Measurements from ENCODE around the gene HS2ST1.
A peak's percentile ranks its signal among the peaks of the same experiment; 100 is the strongest.
"Not testable (repeated sequence)": the region's sequence is repeated elsewhere in the genome, so short reads cannot be mapped to it uniquely, and the experiment has no call there.

HS2ST1 gene

DNA sequence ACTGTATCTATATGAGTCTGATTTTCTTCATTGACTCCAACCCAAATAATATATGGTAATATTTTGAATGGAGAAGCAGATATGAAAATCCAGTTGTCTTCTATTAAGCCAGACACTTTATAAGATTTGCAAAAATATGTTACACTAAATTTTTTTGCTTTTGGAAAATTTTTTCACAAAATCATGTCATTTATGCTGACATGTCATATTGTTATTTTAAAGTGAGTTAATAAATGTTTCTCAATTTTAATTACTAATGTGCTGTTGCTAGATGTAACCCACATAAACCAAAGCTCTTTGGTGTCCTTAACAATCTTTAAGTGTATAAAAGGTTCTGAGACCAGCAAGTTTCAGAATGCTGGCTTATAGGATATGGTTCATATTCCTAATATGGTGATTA is 142.5 kb downstream of the HS2ST1 start:
- TF ChIP-seq, protein P1, sequence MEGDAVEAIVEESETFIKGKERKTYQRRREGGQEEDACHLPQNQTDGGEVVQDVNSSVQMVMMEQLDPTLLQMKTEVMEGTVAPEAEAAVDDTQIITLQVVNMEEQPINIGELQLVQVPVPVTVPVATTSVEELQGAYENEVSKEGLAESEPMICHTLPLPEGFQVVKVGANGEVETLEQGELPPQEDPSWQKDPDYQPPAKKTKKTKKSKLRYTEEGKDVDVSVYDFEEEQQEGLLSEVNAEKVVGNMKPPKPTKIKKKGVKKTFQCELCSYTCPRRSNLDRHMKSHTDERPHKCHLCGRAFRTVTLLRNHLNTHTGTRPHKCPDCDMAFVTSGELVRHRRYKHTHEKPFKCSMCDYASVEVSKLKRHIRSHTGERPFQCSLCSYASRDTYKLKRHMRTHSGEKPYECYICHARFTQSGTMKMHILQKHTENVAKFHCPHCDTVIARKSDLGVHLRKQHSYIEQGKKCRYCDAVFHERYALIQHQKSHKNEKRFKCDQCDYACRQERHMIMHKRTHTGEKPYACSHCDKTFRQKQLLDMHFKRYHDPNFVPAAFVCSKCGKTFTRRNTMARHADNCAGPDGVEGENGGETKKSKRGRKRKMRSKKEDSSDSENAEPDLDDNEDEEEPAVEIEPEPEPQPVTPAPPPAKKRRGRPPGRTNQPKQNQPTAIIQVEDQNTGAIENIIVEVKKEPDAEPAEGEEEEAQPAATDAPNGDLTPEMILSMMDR (IDR thresholded peaks at IDR 0.05), result no peak
- Histone ChIP-seq H3K4me3 (no peak overlapping the region), H3K27ac (no peak overlapping the region)
- DNase-seq (ENCODE audit: low spot score), result no peak

DNA sequence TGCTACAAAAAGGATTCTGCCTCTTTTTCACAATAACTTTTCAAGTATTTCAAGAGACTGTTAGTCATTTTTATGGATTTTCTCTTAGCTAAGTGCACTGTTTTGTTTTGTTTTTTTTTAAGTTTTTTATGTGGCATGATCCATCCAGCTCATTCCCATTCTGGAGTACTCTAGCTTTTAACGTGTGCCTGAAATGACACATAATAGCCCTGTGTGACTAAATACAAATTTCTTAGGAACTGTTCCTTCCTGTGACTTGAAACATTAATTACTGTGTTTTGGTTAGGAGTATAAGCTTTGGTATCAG is 143.9 kb downstream of the HS2ST1 start:
- TF ChIP-seq, protein P1 (IDR thresholded peaks at IDR 0.05), result no peak
- Histone ChIP-seq H3K4me3 (peak overlapping the region; percentile 47), H3K27ac (no peak overlapping the region)
- no peak for DNase-seq (ENCODE audit: low spot score)

DNA sequence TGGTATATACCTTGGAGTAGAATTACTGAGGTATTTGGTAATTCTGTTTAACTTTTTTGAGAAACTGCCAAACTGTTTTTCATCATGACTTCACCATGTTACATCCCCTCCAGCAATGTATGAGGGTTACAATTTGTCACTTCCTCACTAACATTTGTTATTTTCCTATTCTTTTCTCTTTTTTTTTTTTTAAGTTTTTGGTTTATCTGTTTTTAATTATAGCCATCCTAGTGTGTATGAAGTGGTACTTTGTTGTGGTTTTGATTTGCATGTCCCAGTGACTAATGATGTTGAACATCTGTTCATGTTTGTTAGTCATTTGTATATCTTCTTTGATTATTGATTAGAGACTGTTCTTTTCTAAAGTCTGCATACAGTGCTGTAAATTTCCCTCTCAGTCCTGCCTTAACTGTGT is 147.3 kb downstream of the HS2ST1 start:
- Histone ChIP-seq H3K4me3 (no peak overlapping the region), H3K27ac (no peak overlapping the region)
- TF ChIP-seq, protein P1 (IDR thresholded peaks at IDR 0.05), result no peak
- DNase-seq (ENCODE audit: low spot score), result no peak

DNA sequence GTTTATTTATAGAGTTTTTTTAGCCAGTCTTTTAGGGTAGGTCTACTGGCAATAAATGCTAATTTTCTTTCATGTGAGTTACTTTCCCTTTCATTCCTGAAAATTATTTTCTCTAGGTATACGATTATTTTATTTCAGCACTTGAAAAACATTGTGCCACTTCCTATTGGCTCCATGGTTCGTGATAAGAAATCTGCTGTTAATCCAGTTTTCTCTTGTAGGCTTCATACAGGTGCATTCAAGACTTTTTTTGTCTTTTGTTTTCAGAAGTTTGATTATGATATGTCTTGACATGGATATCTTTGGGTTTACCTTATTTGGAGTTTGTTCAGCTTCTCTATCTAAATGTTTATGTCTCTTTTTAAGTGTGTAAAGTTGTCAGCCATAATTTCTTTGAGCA is 148.3 kb downstream of the HS2ST1 start:
- TF ChIP-seq, protein P1 (IDR thresholded peaks at IDR 0.05), result no peak
- no peak overlapping the region for H3K4me3 ChIP-seq
- no peak for DNase-seq (ENCODE audit: low spot score)
- H3K27ac ChIP-seq, result no peak overlapping the region

DNA sequence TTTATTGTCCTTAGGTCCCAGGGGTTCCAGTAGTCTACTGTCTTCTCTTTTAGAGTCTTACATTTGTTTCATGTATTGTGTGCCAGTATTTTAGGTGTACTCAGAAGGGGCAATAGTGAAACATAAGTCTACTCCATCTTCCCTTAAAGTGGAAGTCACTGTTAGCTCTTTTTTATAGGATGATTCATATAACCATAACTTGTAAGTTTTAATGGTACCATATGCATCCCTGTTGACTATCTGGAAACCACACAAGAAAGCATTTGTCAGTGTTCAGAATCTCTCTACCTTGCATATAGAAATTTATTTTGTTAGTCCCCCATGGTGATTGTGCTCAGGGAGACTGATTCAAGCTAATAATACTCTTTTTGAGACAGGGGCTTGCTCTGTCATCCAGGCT is 149.9 kb downstream of the HS2ST1 start:
- Histone ChIP-seq H3K27ac (no peak overlapping the region), H3K4me3 (no peak overlapping the region)
- DNase-seq (ENCODE audit: low spot score), result no peak
- TF ChIP-seq, protein P1 (IDR thresholded peaks at IDR 0.05), result no peak

DNA sequence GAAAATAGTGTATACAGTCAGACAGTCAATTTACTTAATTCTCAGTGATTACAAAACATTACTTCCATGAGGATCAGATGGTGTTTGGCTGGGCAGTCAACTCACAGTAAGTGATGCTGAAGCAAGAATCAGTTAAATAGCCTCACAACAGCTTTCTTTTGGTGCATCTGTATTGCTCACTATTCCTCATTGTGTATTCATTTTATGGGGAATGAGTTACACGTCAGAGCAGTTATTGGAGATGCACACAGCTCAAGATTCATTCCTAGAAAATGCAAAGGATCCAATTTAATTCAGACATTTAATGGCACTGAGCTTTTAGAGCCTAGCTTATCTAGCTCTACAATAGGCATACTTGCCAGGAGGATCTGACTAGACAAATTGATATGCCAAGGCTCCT is 150.6 kb downstream of the HS2ST1 start:
- TF ChIP-seq, protein P1 (IDR thresholded peaks at IDR 0.05), result no peak
- no peak for DNase-seq (ENCODE audit: low spot score)
- no peak overlapping the region for H3K27ac ChIP-seq
- H3K4me3 ChIP-seq, result no peak overlapping the region

DNA sequence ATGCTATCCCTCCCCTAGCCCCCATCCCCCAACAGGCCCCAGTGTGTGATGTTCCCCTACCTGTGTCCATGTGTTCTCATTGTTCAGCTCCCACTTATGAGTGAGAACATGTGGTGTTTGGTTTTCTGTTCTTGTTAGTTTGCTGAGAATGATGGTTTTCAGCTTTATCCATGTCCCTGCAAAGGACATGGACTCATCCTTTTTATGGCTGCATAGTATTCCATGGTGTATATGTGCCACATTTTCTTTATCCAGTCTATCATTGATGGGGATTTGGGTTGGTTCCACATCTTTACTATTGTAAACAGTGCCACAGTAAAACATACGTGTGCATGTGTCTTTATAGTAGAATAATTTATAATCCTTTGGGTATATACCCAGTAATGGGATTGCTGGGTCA is 152.3 kb downstream of the HS2ST1 start:
- DNase-seq (ENCODE audit: low spot score); H3K27ac ChIP-seq; H3K4me3 ChIP-seq: not testable (repeated sequence)

DNA sequence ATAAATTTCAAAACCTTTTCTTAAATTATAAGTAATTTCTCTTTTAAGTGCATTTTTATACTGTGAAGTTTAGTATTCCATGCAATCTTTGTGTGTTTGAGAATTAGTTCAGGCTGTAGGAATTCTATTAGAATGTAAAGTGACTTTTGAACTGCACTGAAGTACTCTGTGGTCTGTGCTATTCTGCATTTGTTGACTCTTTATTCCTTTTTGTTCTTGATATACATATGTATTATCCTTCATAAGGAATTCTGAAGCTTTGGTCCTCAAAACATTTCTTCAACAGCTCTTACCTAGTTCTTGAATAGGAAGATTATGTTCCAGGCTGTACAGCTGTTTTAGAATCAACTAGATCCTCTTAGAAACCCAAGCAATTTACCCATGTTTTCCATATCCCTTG is 158.0 kb downstream of the HS2ST1 start:
- TF ChIP-seq, protein P1 (IDR thresholded peaks at IDR 0.05), result no peak
- Histone ChIP-seq H3K27ac (no peak overlapping the region), H3K4me3 (no peak overlapping the region)
- no peak for DNase-seq (ENCODE audit: low spot score)
